ENCODE results near the gene ASB4. TPM values are rescaled to one million over a fixed set of nuclear protein-coding genes. Genes with fewer than 3 reads are reported as not detected.
A peak's percentile ranks its signal among the peaks of the same experiment; 100 is the strongest.

ASB4 gene
- total RNA-seq, 2 donors from 2014 or later = 0.57 TPM; not detected in 1

DNA sequence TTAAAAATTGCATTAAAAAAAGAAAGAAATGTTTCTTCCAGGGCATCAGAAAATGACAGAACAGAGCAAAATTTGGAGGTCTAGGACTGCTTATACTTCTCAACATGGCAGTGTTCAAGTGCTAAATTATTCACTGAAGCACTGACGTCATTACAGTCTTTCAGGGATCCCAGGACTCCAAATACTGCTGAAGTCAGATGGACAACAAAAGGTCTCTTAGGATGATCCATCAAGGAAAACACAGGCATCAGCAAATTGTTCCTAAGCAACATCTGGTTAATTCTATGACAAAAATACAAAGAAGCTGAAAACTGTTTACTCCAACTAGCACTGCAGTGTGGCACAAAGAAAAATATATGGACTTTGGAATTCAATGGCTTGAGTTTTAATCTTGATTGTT lies 58.4 kb downstream of the ASB4 start:
- H3K27me3 ChIP-seq (replicated peaks; ENCODE audit: insufficient read depth) = no peaks in the 10 kb centered on the region
- intact Hi-C loops (cut with DNase I) = loop anchor here (1.0 kb wide), 1 partner anchor 140 kb away; no protein-coding TSS in a partner anchor
- H3K4me1 ChIP-seq (replicated peaks) = peaks cover 11% of the 10 kb centered on the region
- no peak for DNase-seq (ENCODE audit: low spot score)
- 82% methylated on average over 1 of the region's 1 CpG for WGBS
- H3K9me3 ChIP-seq = no peaks in the 10 kb centered on the region
- no peaks in the 10 kb centered on the region for H3K36me3 ChIP-seq
- peak overlapping the region in 1 of 2 donors; percentile 79 for H3K27ac ChIP-seq
- TF ChIP-seq POLR2A (IDR thresholded peaks at IDR 0.05) (no peak), POLR2AphosphoS5 (IDR thresholded peaks at IDR 0.05) (no peak)
- TF ChIP-seq, protein P1, sequence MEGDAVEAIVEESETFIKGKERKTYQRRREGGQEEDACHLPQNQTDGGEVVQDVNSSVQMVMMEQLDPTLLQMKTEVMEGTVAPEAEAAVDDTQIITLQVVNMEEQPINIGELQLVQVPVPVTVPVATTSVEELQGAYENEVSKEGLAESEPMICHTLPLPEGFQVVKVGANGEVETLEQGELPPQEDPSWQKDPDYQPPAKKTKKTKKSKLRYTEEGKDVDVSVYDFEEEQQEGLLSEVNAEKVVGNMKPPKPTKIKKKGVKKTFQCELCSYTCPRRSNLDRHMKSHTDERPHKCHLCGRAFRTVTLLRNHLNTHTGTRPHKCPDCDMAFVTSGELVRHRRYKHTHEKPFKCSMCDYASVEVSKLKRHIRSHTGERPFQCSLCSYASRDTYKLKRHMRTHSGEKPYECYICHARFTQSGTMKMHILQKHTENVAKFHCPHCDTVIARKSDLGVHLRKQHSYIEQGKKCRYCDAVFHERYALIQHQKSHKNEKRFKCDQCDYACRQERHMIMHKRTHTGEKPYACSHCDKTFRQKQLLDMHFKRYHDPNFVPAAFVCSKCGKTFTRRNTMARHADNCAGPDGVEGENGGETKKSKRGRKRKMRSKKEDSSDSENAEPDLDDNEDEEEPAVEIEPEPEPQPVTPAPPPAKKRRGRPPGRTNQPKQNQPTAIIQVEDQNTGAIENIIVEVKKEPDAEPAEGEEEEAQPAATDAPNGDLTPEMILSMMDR (IDR thresholded peaks at IDR 0.05) = no peak
- H3K4me3 ChIP-seq = no peak overlapping the region

DNA sequence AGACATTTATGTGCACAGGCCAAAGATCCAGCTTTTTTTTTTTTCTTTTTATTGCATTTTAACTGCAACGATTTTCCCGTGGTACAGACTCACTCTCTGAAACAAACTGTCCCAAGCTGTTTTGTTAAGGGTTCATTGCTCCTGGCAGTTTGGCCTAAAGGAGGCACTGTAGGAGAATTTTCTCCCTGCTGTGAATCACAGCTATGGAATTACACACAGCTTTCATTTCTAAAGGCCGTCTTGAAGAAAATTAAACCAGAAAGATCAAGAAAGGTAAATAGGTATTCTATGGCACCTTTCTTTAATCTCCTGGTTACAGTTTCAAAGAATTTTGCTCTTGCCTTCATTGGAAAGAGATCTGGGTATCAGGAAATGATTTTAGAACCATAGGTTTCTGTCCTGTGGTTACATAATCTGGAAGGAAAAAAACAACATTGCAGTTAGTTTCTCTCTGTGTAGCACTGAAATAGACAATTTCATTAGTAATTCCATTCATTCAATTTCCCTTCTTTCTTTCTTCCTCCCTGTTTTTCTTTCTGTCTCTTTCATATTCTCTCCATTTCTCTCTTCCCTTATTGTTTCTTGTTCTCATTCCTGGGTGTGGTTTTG lies 59.4 kb downstream of the ASB4 start:
- H3K4me3 ChIP-seq = peak overlapping the region in 1 of 2 donors; percentile 2
- H3K27me3 ChIP-seq (replicated peaks; ENCODE audit: insufficient read depth) = no peaks in the 10 kb centered on the region
- no peak for TF ChIP-seq POLR2A (IDR thresholded peaks at IDR 0.05)
- peak; percentile 83 for TF ChIP-seq POLR2AphosphoS5 (IDR thresholded peaks at IDR 0.05)
- TF ChIP-seq, protein P1 (IDR thresholded peaks at IDR 0.05) = peak; percentile 17 to 83 (median 70)
- peaks cover 17% of the 10 kb centered on the region for H3K4me1 ChIP-seq (replicated peaks)
- 9% methylated on average over 3 of the region's 3 CpGs for WGBS
- H3K9me3 ChIP-seq = no peaks in the 10 kb centered on the region
- DNase-seq (ENCODE audit: low spot score) = peak; percentile 77
- intact Hi-C loops (cut with DNase I) = no loop called here
- no peaks in the 10 kb centered on the region for H3K36me3 ChIP-seq
- peak overlapping the region; percentile 77 to 79 for H3K27ac ChIP-seq

DNA sequence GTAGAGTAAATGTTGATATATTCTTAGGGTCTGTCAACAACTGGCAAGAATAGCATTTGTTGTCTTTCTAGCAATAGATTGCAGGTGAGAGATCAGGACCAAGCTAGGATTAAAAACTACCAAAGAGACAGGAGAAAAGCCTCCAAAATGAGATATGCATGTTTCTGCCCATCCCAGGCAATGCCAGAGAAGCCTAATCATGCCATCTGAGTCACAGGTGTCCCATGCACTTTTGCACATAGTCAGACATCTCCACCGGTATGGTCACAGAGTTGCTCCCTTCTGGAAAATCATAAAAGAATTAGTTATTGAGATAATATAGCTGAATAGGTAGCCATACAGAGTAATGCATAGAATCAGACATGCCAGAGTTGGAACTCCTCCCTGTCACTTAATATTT lies 59.9 kb downstream of the ASB4 start:
- DNase-seq (ENCODE audit: low spot score) = no peak
- H3K27ac ChIP-seq = peak overlapping the region; percentile 77 to 79
- H3K9me3 ChIP-seq = no peaks in the 10 kb centered on the region
- intact Hi-C loops (cut with DNase I) = no loop called here
- TF ChIP-seq POLR2AphosphoS5 (IDR thresholded peaks at IDR 0.05) (no peak), POLR2A (IDR thresholded peaks at IDR 0.05) (no peak)
- TF ChIP-seq, protein P1 (IDR thresholded peaks at IDR 0.05) = no peak
- no peak overlapping the region for H3K4me3 ChIP-seq
- H3K4me1 ChIP-seq (replicated peaks) = peaks cover 18% of the 10 kb centered on the region
- H3K36me3 ChIP-seq = no peaks in the 10 kb centered on the region
- 71% methylated on average over 1 of the region's 1 CpG for WGBS
- no peaks in the 10 kb centered on the region for H3K27me3 ChIP-seq (replicated peaks; ENCODE audit: insufficient read depth)

DNA sequence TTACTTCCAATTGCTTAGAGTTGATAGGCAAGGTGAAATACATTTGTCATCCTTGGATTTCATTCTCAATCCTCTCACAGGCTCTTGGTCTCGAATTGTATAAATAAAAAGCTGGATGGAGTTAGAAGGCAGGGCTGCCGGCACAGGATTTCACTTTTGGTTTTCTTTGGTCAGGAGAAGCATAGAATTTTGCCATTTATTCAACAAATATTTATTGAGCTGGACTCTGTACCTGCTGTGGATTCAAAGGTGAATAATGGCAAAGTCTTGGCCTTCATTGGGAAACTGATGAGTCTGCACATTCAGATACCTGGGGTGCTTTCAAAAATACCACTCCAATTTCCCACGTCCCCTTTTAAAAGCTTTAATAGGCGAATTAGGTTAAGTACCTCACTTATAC lies 60.9 kb downstream of the ASB4 start:
- no peak overlapping the region for H3K4me3 ChIP-seq
- no peaks in the 10 kb centered on the region for H3K9me3 ChIP-seq
- WGBS = 62% methylated on average over 4 of the region's 4 CpGs
- H3K27ac ChIP-seq = peak overlapping the region; percentile 87 to 94
- no peak for TF ChIP-seq POLR2A (IDR thresholded peaks at IDR 0.05)
- TF ChIP-seq, protein P1 (IDR thresholded peaks at IDR 0.05) = peak in 1 of 4 experiments; percentile 5
- TF ChIP-seq POLR2AphosphoS5 (IDR thresholded peaks at IDR 0.05) = no peak
- H3K36me3 ChIP-seq = no peaks in the 10 kb centered on the region
- DNase-seq (ENCODE audit: low spot score) = no peak
- H3K27me3 ChIP-seq (replicated peaks; ENCODE audit: insufficient read depth) = no peaks in the 10 kb centered on the region
- intact Hi-C loops (cut with DNase I) = no loop called here
- H3K4me1 ChIP-seq (replicated peaks) = peaks cover 23% of the 10 kb centered on the region

Measured in prostate gland (tissue), 2 donors.